ENCODE results near the gene ISG20L2.

ISG20L2 gene

GRCh38 chr1:156705918-156706656 is 22.5 kb downstream of the ISG20L2 start:
- Histone ChIP-seq H3K27ac (ENCODE audit: low read length) (no peak overlapping the region), H3K9me2 (replicated peaks; ENCODE audit: insufficient read depth, low read length) (no peaks in the 10 kb centered on the region), H3K4me2 (ENCODE audit: low read depth, low read length) (peak overlapping the region; percentile 96), H4K20me1 (ENCODE audit: insufficient read depth, low read length) (no peaks in the 10 kb centered on the region), H3K4me3 (ENCODE audit: low read length) (peak overlapping the region; percentile 54), H3K36me3 (replicated peaks; ENCODE audit: insufficient read depth, low read length) (no peaks in the 10 kb centered on the region), H3K4me1 (ENCODE audit: low read length) (peaks cover 16% of the 10 kb centered on the region), H3K79me2 (ENCODE audit: low read length) (no peaks in the 10 kb centered on the region), H3K9me3 (replicated peaks; ENCODE audit: insufficient read depth, low read length) (no peaks in the 10 kb centered on the region), H3K9ac (ENCODE audit: low read length) (no peak overlapping the region; the same call in 1 of the 2 replicates), H3K27me3 (replicated peaks; ENCODE audit: insufficient read depth, low read length) (peaks cover 63% of the 10 kb centered on the region), H3F3A (ENCODE audit: insufficient read depth, low read length) (no peaks in the 10 kb centered on the region; the same call in 1 of the 2 replicates), H2AFZ (ENCODE audit: low read length) (peak overlapping the region; percentile 60)
- TF ChIP-seq EZH2 (optimal IDR thresholded peaks at IDR 0.05; ENCODE audit: low read depth, low read length) (no peak), CTCF (IDR thresholded peaks at IDR 0.05; ENCODE audit: low read length) (peak; percentile 97), EZH2phosphoT487 (IDR thresholded peaks at IDR 0.05; ENCODE audit: low read length) (no peak)
- peak; percentile 39 for DNase-seq

GRCh38 chr1:156705321-156705917 is 23.1 kb downstream of the ISG20L2 start, which contains the start of gene CRABP2:
TSS of gene CRABP2 (minus strand) at chr1:156705583. CDS start at chr1:156705446, 137 bp downstream.
- peak within 1 kb of the TSS; percentile 96 for H3K4me2 ChIP-seq (ENCODE audit: low read depth, low read length)
- DNase-seq, result no peak
- peak within 1 kb of the TSS; percentile 54 for H3K4me3 ChIP-seq (ENCODE audit: low read length)
- no peak within 1 kb of the TSS; the same call in 1 of the 2 replicates for H3K9ac ChIP-seq (ENCODE audit: low read length)
- H3K27ac ChIP-seq (ENCODE audit: low read length), result no peak within 1 kb of the TSS
- H2AFZ ChIP-seq (ENCODE audit: low read length), result peak within 1 kb of the TSS; percentile 60
- H3K27me3 ChIP-seq (replicated peaks; ENCODE audit: insufficient read depth, low read length), result peaks cover 68% of the 10 kb centered on the region
- peaks cover 16% of the 10 kb centered on the region for H3K4me1 ChIP-seq (ENCODE audit: low read length)
- no peak for TF ChIP-seq EZH2phosphoT487 (IDR thresholded peaks at IDR 0.05; ENCODE audit: low read length)
- TF ChIP-seq CTCF (IDR thresholded peaks at IDR 0.05; ENCODE audit: low read length), result no peak
- no peak for TF ChIP-seq EZH2 (optimal IDR thresholded peaks at IDR 0.05; ENCODE audit: low read depth, low read length)
- H3K79me2 ChIP-seq (ENCODE audit: low read length), result no peaks in the 10 kb centered on the region
- H3K9me2 ChIP-seq (replicated peaks; ENCODE audit: insufficient read depth, low read length), result no peaks in the 10 kb centered on the region
- no peaks in the 10 kb centered on the region; the same call in 1 of the 2 replicates for H3F3A ChIP-seq (ENCODE audit: insufficient read depth, low read length)
- H4K20me1 ChIP-seq (ENCODE audit: insufficient read depth, low read length), result no peaks in the 10 kb centered on the region
- no peaks in the 10 kb centered on the region for H3K36me3 ChIP-seq (replicated peaks; ENCODE audit: insufficient read depth, low read length)
- no peaks in the 10 kb centered on the region for H3K9me3 ChIP-seq (replicated peaks; ENCODE audit: insufficient read depth, low read length)

GRCh38 chr1:156704930-156705320 is 23.6 kb downstream of the ISG20L2 start:
- no peak for TF ChIP-seq EZH2phosphoT487 (IDR thresholded peaks at IDR 0.05; ENCODE audit: low read length)
- no peak for TF ChIP-seq EZH2 (optimal IDR thresholded peaks at IDR 0.05; ENCODE audit: low read depth, low read length)
- TF ChIP-seq CTCF (IDR thresholded peaks at IDR 0.05; ENCODE audit: low read length), result no peak
- Histone ChIP-seq H3K4me2 (ENCODE audit: low read depth, low read length) (peak overlapping the region; percentile 96; the same call in 1 of the 2 replicates), H2AFZ (ENCODE audit: low read length) (no peak overlapping the region), H4K20me1 (ENCODE audit: insufficient read depth, low read length) (no peaks in the 10 kb centered on the region), H3K4me1 (ENCODE audit: low read length) (peaks cover 16% of the 10 kb centered on the region), H3K27me3 (replicated peaks; ENCODE audit: insufficient read depth, low read length) (peaks cover 68% of the 10 kb centered on the region), H3K9me2 (replicated peaks; ENCODE audit: insufficient read depth, low read length) (no peaks in the 10 kb centered on the region), H3K79me2 (ENCODE audit: low read length) (no peaks in the 10 kb centered on the region), H3K27ac (ENCODE audit: low read length) (no peak overlapping the region), H3K9me3 (replicated peaks; ENCODE audit: insufficient read depth, low read length) (no peaks in the 10 kb centered on the region), H3F3A (ENCODE audit: insufficient read depth, low read length) (no peaks in the 10 kb centered on the region; the same call in 1 of the 2 replicates), H3K4me3 (ENCODE audit: low read length) (no peak overlapping the region), H3K36me3 (replicated peaks; ENCODE audit: insufficient read depth, low read length) (no peaks in the 10 kb centered on the region), H3K9ac (ENCODE audit: low read length) (no peak overlapping the region)
- DNase-seq, result no peak

Data from MM.1S (cell line).